Stimulated activated CD4-positive, alpha-beta T cell treated with anti-CD3 and anti-CD28 coated beads, Interleukin-12 subunit alpha, Interleukin-12 subunit beta, amount 100 ng/mL, for 48 hours (primary cell): ENCODE measurements around the gene ZNF311.

Experiments
- DNase-seq, 3 donors: peaks; one replicate each; pipeline ENCODE4 v3.0.0-alpha.2; 2020; ENCODE audit warnings: low read depth in 2 of 3, low spot score in 1 of 3

The ZNF311 gene

GRCh38 chr6:29005183-29005885, at the start of gene ZNF311:
Gene ZNF311 (minus strand): TSS chr6:29005315. CDS start chr6:29003954, 1,361 bp downstream.
- DNase-seq = no peak

- no peak for DNase-seq
Observed at GRCh38 chr6:29051680-29052079, 46.6 kb upstream of the ZNF311 start.

GRCh38 chr6:29045075-29045474, 40.0 kb upstream of the ZNF311 start, which contains the start of gene OR2W1:
Gene OR2W1 (minus strand): TSS chr6:29045175. CDS start chr6:29045175, 0 bp downstream.
- no peak for DNase-seq

- DNase-seq = no peak
Observed at GRCh38 chr6:29035951-29036350, 30.8 kb upstream of the ZNF311 start.

- no peak for DNase-seq
Observed at GRCh38 chr6:29028821-29029220, 23.7 kb upstream of the ZNF311 start.

- DNase-seq = no peak
Observed at GRCh38 chr6:29025927-29026585, 20.9 kb upstream of the ZNF311 start.

GRCh38 chr6:29021434-29021833, 16.3 kb upstream of the ZNF311 start:
- no peak for DNase-seq

- DNase-seq = no peak
Observed at GRCh38 chr6:29019629-29020028, 14.5 kb upstream of the ZNF311 start.

GRCh38 chr6:29017428-29017802, 12.3 kb upstream of the ZNF311 start:
- DNase-seq = no peak

- peak; percentile 69 to 87 (median 72) for DNase-seq
Observed at GRCh38 chr6:29016559-29017427, 11.7 kb upstream of the ZNF311 start.

GRCh38 chr6:29014729-29015608, 9.9 kb upstream of the ZNF311 start:
- no peak for DNase-seq

- peak in 2 of 3 donors; percentile 13 to 42 for DNase-seq
Observed at GRCh38 chr6:29011276-29011734, 6.2 kb upstream of the ZNF311 start.

- DNase-seq = no peak
Observed at GRCh38 chr6:29009358-29009757, 4.2 kb upstream of the ZNF311 start.

GRCh38 chr6:29008089-29008488, 3.0 kb upstream of the ZNF311 start:
- DNase-seq = no peak

GRCh38 chr6:28996844-28997510, 8.1 kb downstream of the ZNF311 start:
- no peak for DNase-seq

GRCh38 chr6:28995093-28995650, 9.9 kb downstream of the ZNF311 start:
- DNase-seq = no peak

GRCh38 chr6:28988536-28989311, 16.4 kb downstream of the ZNF311 start:
- peak; percentile 58 to 70 (median 69) for DNase-seq

GRCh38 chr6:28985462-28986164, 19.5 kb downstream of the ZNF311 start:
- DNase-seq = no peak
